CD4-positive, alpha-beta T cell treated with Interleukin-1 beta for 1 hour (primary cell): ENCODE results near the gene PIK3C2B.
"Not testable (repeated sequence)": the region's sequence is repeated elsewhere in the genome, so short reads cannot be mapped to it uniquely, and the experiment has no call there.

Source experiments
- DNase-seq, 2 donors: peaks; one replicate each; pipeline ENCODE4 v3.0.0-alpha.2; 2020 to 2022

PIK3C2B gene

GRCh38 chr1:204494281-204495077 is at the start of gene PIK3C2B:
Gene PIK3C2B, minus strand, starts transcription at chr1:204494805. Its CDS starts 25,003 bp downstream, at chr1:204469802.
- peak; percentile 73 to 75 for DNase-seq

- DNase-seq, result peak in 1 of 2 donors; percentile 64
Observed at GRCh38 chr1:204544321-204544720, 49.7 kb upstream of the PIK3C2B start.

- DNase-seq, result no peak
Observed at GRCh38 chr1:204541626-204542025, 47.0 kb upstream of the PIK3C2B start.

GRCh38 chr1:204532832-204533231 is 38.2 kb upstream of the PIK3C2B start:
- DNase-seq, result no peak

- no peak for DNase-seq
Observed at GRCh38 chr1:204530932-204531331, 36.3 kb upstream of the PIK3C2B start.

- DNase-seq, result no peak
Observed at GRCh38 chr1:204529371-204529895, 34.8 kb upstream of the PIK3C2B start.

- no peak for DNase-seq
Observed at GRCh38 chr1:204528677-204529076, 34.1 kb upstream of the PIK3C2B start.

- no peak for DNase-seq
Observed at GRCh38 chr1:204528241-204528640, 33.6 kb upstream of the PIK3C2B start.

- no peak for DNase-seq
Observed at GRCh38 chr1:204524986-204525385, 30.4 kb upstream of the PIK3C2B start.

GRCh38 chr1:204523605-204524215 is 29.1 kb upstream of the PIK3C2B start:
- DNase-seq, result no peak

- DNase-seq, result not testable (repeated sequence)
Observed at GRCh38 chr1:204521941-204522521, 27.4 kb upstream of the PIK3C2B start.

GRCh38 chr1:204520834-204521709 is 26.5 kb upstream of the PIK3C2B start:
- peak; percentile 80 for DNase-seq

GRCh38 chr1:204517382-204517781 is 22.8 kb upstream of the PIK3C2B start:
- not testable (repeated sequence) for DNase-seq

GRCh38 chr1:204516180-204516879 is 21.7 kb upstream of the PIK3C2B start, which contains the start of gene MDM4:
Gene MDM4, plus strand, starts transcription at chr1:204516406. Its CDS starts 9,113 bp downstream, at chr1:204525519.
- DNase-seq, result peak; percentile 95 to 96

- no peak for DNase-seq
Observed at GRCh38 chr1:204514828-204515227, 20.2 kb upstream of the PIK3C2B start.

GRCh38 chr1:204513117-204513716 is 18.6 kb upstream of the PIK3C2B start:
- DNase-seq, result peak; percentile 83

- DNase-seq, result peak; percentile 46 to 55
Observed at GRCh38 chr1:204511366-204511765, 16.8 kb upstream of the PIK3C2B start.

- DNase-seq, result no peak
Observed at GRCh38 chr1:204509186-204509635, 14.6 kb upstream of the PIK3C2B start.

- DNase-seq, result peak in 1 of 2 donors; percentile 57
Observed at GRCh38 chr1:204507317-204508105, 12.9 kb upstream of the PIK3C2B start.

- DNase-seq, result peak; percentile 91 to 95
Observed at GRCh38 chr1:204506969-204507316, 12.3 kb upstream of the PIK3C2B start.
